Measurements from ENCODE around the gene AFAP1.
A peak's percentile ranks its signal among the peaks of the same experiment; 100 is the strongest.

Gene AFAP1

DNA sequence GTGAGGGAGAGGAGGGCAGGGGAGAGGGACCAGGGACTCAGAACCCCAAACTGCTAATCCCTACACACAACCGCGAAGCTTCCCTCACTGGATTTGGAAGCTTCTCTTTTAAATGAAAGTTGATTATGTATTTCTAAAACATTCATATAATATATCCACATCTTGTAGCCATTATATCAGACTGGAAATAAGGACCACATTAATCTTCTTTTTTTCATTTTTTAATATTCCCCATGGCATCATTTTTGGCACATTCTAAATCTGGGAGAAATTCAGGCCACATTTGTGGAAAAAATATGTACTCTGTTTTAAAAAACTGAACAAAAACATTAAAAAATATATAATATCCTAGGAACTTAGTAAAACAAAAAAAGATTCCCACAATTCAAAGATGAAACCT, 97.8 kb downstream of the AFAP1 start:
- DNase-seq (ENCODE audit: low spot score): no peak

GRCh38 chr4:7841071-7841470, 98.6 kb downstream of the AFAP1 start:
- DNase-seq (ENCODE audit: low spot score): no peak

GRCh38 chr4:7839856-7840255, 99.8 kb downstream of the AFAP1 start:
- DNase-seq (ENCODE audit: low spot score): no peak

- DNase-seq (ENCODE audit: low spot score): no peak
Observed at GRCh38 chr4:7838136-7838782, 101.4 kb downstream of the AFAP1 start.

- no peak for DNase-seq (ENCODE audit: low spot score)
Observed at GRCh38 chr4:7837597-7838135, 102.0 kb downstream of the AFAP1 start.

DNA sequence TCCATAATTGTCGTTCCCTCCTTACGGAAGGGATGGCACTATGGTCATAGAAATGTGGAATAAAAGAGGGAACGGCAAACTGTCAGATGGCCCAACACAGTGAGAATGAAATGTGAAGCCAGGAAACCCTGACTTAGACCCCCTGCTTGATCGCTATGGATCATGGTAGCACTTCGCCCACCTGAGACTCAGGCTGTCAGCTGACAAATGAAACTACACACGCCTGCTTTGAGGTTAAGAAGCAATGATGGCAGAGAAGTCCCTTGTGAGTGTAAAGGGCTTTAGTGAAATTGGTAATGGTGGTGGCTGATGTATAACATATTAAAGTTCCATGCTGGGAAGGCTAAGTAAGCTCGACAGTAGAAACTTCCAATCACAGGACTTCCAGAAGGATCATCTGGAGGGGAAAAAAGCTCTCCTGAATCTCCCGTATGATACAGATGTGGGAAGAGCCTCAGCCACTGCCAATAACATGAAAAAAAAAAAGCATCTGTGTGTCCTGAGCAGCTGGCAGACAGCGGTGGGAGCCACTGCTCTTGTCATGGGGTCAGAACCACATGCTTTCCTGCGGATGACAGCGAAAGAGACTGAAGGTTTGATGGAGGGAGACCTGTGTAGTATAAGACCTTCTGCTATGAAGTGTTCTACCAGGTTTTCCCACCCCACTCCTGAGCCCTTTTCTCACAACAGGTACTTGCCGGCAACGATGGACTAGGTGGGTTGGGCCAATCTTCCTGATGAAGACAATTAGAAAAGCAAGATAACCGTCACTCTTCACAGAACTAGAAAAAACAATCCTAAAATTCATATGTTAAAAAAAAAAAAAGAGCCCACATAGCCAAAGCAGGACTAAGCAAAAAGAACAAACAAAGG, 107.6 kb downstream of the AFAP1 start:
- no peak for DNase-seq (ENCODE audit: low spot score)

- no peak for DNase-seq (ENCODE audit: low spot score)
Observed at GRCh38 chr4:7831330-7831729, 108.3 kb downstream of the AFAP1 start.

DNA sequence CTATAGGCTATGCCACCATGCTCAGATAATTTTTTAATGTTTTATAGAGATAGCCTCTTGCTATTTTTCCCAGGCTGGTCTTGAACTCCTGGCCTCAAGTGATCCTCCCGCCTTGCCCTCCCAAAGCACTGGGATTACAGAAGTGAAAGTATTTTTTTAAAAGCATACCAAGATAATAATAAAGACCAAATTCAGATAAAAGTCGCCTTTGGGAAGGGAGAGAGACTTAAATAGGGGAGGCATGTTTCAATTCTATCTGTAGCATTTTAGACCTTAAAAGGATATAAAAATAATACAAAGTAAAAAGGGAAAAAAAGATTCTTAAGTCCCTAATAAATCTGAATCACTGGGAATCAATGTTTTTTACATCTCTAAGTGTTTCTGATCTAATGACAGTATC, 108.9 kb downstream of the AFAP1 start:
- no peak for DNase-seq (ENCODE audit: low spot score)

DNA sequence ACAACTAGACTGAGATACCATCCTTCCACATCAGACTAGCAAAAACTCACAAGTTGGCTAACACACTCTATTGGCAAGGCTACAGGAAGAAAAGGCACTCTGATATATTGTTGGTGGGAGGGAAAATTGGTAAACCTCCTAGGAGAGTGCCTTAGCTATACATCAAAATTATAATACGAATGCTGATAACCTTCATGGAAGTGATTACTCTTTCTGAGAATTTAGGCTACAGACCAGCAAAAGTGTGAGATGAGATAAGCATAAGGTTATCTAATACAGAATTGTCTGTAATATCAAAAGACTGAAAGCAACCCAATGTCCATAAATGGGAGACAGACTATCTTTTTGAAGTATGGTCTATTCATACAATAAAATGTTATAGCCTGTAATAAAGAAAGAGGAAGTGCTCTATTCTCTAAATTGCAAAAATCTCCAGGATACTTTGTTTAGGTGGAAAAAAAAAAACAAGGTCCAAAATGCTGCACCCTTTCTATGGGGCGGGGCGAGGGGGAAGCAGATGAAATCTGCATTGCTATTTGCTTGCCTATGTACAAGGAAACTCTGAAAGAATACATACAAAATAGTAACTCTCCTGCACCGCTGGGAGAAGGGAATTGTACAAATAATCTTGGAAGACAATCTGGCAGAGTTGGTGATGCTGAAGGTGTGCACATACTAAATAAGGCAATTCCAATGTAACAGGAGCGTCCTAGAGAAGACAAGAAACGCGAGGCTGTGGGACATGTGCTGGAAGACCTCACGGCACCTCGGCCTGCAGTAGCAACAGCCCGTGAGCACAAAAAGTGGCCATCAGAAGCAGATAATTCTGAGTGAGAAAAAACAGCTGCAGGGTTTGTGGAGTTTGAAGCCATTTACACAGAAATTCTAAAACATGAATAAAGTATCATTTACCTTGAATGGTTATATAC, 109.7 kb downstream of the AFAP1 start:
- DNase-seq (ENCODE audit: low spot score): no peak

GRCh38 chr4:7828793-7829301, 110.8 kb downstream of the AFAP1 start:
- peak; percentile 73 for DNase-seq (ENCODE audit: low spot score)

DNA sequence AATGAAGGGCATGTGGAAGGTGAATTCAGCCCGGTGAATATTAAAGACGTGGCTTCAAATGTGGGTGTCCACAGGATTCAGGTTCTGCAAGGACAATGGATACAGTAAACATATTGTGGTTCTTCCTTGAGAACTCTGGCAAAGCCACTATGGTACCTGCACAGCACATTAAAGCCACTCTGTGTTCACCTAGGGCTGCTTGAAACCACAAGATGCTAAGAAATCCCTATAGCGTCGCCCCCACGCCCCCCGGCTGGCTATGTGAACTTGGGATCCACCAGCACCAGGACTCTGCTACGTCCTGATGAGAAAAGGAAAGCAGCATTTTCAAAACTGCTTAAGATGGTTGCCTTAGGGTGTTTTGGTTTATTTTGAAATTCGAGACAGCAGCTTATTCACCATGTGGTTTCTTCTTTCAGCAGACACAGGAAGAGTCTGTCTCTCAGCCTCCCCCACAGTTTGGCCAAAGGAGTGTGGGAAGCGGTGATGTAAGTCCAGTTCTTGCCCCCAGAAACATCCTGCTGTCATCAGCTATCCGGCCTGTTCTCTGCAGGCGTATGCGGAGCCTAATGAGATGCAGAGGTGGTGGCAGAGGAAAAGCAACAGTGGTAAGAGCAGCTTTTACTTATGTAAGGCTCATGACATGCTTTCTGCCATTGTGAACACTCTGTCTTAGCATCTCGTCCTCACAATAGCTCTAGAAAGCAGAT, 111.5 kb downstream of the AFAP1 start:
- DNase-seq (ENCODE audit: low spot score): peak; percentile 82

DNA sequence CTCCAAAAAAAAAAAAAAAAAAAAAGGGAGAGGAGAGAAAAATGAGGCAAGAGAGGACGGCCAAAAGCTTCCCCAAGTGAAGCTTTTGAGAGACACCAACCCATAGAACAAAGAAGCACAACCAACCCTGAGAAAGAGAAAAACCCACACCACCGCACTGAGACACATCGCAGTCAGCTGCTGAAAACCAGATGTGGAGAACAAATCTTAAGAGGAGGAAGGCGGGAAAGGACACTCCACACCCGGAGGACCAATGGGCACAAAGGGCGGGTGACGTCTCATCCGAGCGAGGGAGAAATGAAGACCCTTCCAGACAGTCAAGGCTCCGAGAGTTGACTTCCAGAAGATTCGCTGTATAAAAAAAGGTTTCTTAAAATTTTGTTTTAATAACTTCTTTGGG, 112.1 kb downstream of the AFAP1 start:
- DNase-seq (ENCODE audit: low spot score): no peak

DNA sequence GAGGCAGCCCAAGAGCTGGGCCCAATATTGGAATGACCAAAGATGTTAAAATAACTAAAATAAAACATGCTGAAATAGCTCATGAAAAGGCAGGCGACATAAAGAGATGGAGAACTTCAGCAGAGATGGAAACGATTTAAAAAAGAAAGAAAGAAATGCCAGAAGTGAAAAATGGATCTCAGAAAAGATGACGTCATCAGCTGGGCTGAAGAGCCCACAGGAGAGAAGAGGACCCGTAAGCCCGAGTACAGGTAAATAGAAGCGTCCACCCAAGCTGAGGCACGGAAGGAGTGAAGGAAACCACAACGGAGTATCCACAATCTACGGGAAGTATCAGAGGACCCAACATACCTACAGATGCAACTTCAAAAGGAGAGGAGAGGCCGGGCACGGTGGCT, 112.8 kb downstream of the AFAP1 start:
- no peak for DNase-seq (ENCODE audit: low spot score)

- DNase-seq (ENCODE audit: low spot score): no peak
Observed at GRCh38 chr4:7826176-7826908, 113.3 kb downstream of the AFAP1 start.

- DNase-seq (ENCODE audit: low spot score): no peak
Observed at GRCh38 chr4:7824218-7824617, 115.4 kb downstream of the AFAP1 start.

GRCh38 chr4:7823416-7823824, 116.2 kb downstream of the AFAP1 start:
- DNase-seq (ENCODE audit: low spot score): peak; percentile 86

DNA sequence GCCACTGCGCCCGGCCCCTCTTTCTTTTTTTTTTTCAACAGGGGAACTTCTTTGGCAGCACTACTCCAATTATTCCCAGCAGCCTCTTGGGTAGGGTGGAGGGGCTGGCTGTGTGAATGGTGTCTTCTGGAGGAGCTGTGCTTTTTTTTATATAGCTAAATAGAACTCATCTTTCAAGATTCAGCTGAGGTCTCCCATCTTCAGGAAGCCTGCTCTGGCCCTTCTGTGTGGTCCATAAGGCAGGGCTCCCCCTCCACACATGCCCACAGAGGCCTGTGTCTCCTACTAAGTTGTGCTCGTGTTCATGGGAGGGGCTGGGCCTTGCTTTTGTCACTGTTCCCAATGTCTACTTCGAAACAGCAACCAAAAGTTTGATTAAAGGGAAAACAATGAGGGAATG, 116.8 kb downstream of the AFAP1 start:
- DNase-seq (ENCODE audit: low spot score): peak; percentile 22

DNA sequence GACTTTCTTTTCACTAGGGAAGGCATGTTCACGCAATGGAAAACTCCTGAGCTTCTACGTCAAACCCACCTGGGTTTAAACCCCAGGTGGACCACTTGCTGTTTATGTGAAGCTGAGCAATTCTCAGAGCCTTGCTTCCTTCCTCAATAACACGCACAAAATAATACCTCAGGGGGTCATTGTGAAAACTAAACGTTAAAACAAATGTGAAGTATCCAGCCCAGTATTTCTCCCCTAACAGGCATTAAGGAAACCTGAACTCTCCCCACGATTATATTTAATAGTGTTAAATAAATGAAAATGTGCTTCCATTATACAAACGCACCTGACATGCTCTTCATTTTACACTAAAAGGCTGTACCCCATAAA, 117.5 kb downstream of the AFAP1 start:
- DNase-seq (ENCODE audit: low spot score): no peak

GRCh38 chr4:7821245-7822136, 118.2 kb downstream of the AFAP1 start:
- no peak for DNase-seq (ENCODE audit: low spot score)

Data from kidney tubule cell (primary cell).